ENCODE measurements around the gene FGF12.

DNA sequence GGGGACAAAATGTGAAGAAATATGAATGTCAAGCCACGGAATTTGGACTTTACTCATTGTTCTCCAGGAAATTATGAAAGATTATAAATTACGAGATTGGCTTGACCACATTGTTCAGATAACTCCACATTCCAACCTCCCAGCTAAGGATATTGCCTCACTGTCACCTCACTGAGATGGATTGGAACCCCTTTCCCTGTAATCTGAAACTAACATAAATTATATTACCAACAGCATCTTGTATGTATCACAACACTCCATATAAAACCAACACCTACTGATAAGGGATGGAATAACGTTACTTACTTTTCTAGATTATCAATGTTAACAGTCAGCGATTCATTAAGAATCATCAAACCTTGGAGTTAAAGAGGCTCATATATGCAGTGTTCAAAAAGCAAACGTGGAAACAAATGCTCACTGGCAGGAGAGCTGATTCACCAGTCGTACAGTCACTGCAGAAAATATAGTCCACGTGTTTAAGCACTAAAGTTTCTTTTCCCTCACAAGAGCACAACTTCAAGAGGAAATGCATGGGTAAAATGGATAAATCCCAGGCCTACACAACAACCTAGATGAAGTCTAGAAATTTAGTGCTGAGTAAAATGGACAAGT, 451.5 kb downstream of the FGF12 start:
- TF ChIP-seq EZH2 (IDR thresholded peaks at IDR 0.05; ENCODE audit: insufficient read depth, poor library complexity, severe bottlenecking), result no peak
- TF ChIP-seq EZH2phosphoT487 (IDR thresholded peaks at IDR 0.05; ENCODE audit: insufficient read depth, low read depth), result no peak
